ENCODE measurements around the gene APOBEC3B. TPM values are rescaled to one million over a fixed set of nuclear protein-coding genes. Genes with fewer than 3 reads are reported as not detected.
A peak's percentile ranks its signal among the peaks of the same experiment; 100 is the strongest.

Gene APOBEC3B
- total RNA-seq, 1 donor from 2014 or later: not detected

DNA sequence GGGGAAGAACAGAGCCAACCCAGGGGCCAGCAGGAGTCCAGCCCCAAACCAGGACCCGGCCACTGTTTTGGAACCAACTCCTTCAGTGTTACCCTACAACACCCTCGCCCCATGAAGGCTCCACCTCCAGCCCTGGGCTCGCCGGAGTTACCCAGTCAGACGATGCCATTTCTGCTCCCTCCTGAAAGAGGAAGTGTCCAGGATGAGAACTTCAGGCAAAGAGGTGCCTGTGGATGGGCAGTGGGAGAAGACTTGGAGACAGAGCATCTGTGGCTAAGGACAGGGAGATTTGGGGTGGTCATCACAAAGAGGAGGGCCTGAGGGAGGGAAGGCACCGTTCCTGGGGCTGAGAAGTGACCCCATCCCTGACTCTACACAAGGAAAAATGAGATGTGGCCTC is 14.0 kb downstream of the APOBEC3B start:
- peaks cover 24% of the 10 kb centered on the region for H3K4me1 Mint-ChIP-seq
- Histone ChIP-seq H3K4me1 (peaks cover 6% of the 10 kb centered on the region), H2AFZ (replicated peaks) (no peak overlapping the region), H3K36me3 (no peaks in the 10 kb centered on the region), H3K4me3 (no peak overlapping the region), H3K27me3 (no peaks in the 10 kb centered on the region), H3K79me2 (ENCODE audit: low read depth) (no peaks in the 10 kb centered on the region), H3F3A (ENCODE audit: low read depth) (no peaks in the 10 kb centered on the region), H3K9ac (no peak overlapping the region), H3K27ac (no peak overlapping the region), H4K20me1 (ENCODE audit: low read depth) (no peaks in the 10 kb centered on the region), H3K9me3 (ENCODE audit: low read depth) (no peaks in the 10 kb centered on the region), H3K4me2 (no peak overlapping the region)
- H3K27ac Mint-ChIP-seq: no peak overlapping the region
- no peak for DNase-seq (ENCODE audit: low spot score)
- no peaks in the 10 kb centered on the region for H3K36me3 Mint-ChIP-seq
- no peak overlapping the region for H3K4me3 Mint-ChIP-seq
- no peak for TF ChIP-seq EZH2phosphoT487 (IDR thresholded peaks at IDR 0.05)
- no peak for TF ChIP-seq EZH2 (IDR thresholded peaks at IDR 0.05)
- TF ChIP-seq, protein P1, sequence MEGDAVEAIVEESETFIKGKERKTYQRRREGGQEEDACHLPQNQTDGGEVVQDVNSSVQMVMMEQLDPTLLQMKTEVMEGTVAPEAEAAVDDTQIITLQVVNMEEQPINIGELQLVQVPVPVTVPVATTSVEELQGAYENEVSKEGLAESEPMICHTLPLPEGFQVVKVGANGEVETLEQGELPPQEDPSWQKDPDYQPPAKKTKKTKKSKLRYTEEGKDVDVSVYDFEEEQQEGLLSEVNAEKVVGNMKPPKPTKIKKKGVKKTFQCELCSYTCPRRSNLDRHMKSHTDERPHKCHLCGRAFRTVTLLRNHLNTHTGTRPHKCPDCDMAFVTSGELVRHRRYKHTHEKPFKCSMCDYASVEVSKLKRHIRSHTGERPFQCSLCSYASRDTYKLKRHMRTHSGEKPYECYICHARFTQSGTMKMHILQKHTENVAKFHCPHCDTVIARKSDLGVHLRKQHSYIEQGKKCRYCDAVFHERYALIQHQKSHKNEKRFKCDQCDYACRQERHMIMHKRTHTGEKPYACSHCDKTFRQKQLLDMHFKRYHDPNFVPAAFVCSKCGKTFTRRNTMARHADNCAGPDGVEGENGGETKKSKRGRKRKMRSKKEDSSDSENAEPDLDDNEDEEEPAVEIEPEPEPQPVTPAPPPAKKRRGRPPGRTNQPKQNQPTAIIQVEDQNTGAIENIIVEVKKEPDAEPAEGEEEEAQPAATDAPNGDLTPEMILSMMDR (IDR thresholded peaks at IDR 0.05): no peak
- H3K9me3 Mint-ChIP-seq: peaks cover 2% of the 10 kb centered on the region
- H3K27me3 Mint-ChIP-seq (ENCODE audit: insufficient read depth, low read depth): peaks cover 18% of the 10 kb centered on the region

DNA sequence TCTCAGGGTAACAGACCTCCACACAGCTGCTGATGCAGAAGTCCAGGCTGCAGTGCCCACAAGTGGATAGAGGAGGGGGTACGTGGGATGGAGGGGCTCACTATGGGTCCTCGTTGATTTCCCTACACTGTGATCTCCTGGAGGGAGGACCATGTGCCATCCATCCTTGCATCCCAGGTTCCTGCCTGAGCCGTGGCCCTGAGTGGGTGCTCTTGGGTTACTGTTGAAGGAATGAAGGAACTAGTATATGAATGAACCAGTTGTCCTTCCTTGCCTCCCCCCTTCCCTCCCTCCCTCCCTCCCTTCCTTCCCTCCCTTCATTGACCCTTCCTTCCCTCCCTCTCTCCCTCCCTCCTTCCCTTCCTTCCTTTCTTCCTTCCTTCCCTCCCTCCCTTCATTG is 15.4 kb downstream of the APOBEC3B start:
- Histone ChIP-seq H3K27me3 (no peaks in the 10 kb centered on the region), H3K27ac (no peak overlapping the region), H3K9me3 (ENCODE audit: low read depth) (no peaks in the 10 kb centered on the region), H3K9ac (no peak overlapping the region), H3K4me2 (no peak overlapping the region), H3F3A (ENCODE audit: low read depth) (no peaks in the 10 kb centered on the region), H4K20me1 (ENCODE audit: low read depth) (no peaks in the 10 kb centered on the region), H3K36me3 (no peaks in the 10 kb centered on the region), H2AFZ (replicated peaks) (no peak overlapping the region), H3K4me1 (peaks cover 4% of the 10 kb centered on the region), H3K79me2 (ENCODE audit: low read depth) (no peaks in the 10 kb centered on the region), H3K4me3 (no peak overlapping the region)
- peaks cover 2% of the 10 kb centered on the region for H3K9me3 Mint-ChIP-seq
- DNase-seq (ENCODE audit: low spot score): no peak
- peaks cover 18% of the 10 kb centered on the region for H3K27me3 Mint-ChIP-seq (ENCODE audit: insufficient read depth, low read depth)
- TF ChIP-seq EZH2phosphoT487 (IDR thresholded peaks at IDR 0.05) (no peak), EZH2 (IDR thresholded peaks at IDR 0.05) (no peak)
- TF ChIP-seq, protein P1 (IDR thresholded peaks at IDR 0.05): no peak
- no peak overlapping the region for H3K4me3 Mint-ChIP-seq
- peaks cover 22% of the 10 kb centered on the region for H3K4me1 Mint-ChIP-seq
- H3K36me3 Mint-ChIP-seq: no peaks in the 10 kb centered on the region
- no peak overlapping the region for H3K27ac Mint-ChIP-seq

DNA sequence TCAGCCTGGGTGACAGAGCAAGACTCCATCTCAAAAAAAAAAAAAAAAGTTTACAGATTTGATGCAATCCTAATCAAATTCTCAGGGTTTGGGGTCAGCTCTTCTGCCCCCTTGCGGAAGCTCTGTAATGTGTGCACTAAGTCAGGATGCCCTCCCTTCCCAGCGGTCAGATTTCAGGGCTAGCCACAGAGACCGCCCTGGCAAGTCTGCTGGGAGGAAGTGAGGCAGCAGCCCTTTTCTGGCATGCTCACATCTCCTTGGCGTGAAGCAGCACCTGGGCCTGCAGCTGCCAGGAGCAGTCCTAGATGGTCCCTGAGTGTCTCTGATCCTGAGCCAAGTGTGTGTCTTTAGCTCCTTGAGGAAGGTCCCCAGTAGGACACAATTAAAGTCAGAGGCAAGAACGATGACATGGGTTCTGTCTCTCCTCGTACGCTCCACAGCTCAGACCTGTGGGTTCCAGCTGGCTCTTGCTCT is 21.1 kb downstream of the APOBEC3B start:
- peak; percentile 88 for DNase-seq (ENCODE audit: low spot score)
- H3K27ac Mint-ChIP-seq: peak overlapping the region; percentile 9
- H3K9me3 Mint-ChIP-seq: no peaks in the 10 kb centered on the region
- Histone ChIP-seq H2AFZ (replicated peaks) (peak overlapping the region; percentile 95), H3F3A (ENCODE audit: low read depth) (no peaks in the 10 kb centered on the region), H3K9me3 (ENCODE audit: low read depth) (no peaks in the 10 kb centered on the region), H3K9ac (no peak overlapping the region), H3K4me3 (no peak overlapping the region), H3K27ac (no peak overlapping the region), H3K27me3 (no peaks in the 10 kb centered on the region), H3K4me1 (no peaks in the 10 kb centered on the region), H3K36me3 (no peaks in the 10 kb centered on the region), H3K79me2 (ENCODE audit: low read depth) (no peaks in the 10 kb centered on the region), H3K4me2 (no peak overlapping the region), H4K20me1 (ENCODE audit: low read depth) (no peaks in the 10 kb centered on the region)
- no peaks in the 10 kb centered on the region for H3K36me3 Mint-ChIP-seq
- H3K4me1 Mint-ChIP-seq: peaks cover 12% of the 10 kb centered on the region
- TF ChIP-seq, protein P1 (IDR thresholded peaks at IDR 0.05): peak; percentile 79
- TF ChIP-seq EZH2phosphoT487 (IDR thresholded peaks at IDR 0.05): no peak
- H3K27me3 Mint-ChIP-seq (ENCODE audit: insufficient read depth, low read depth): peaks cover 5% of the 10 kb centered on the region
- H3K4me3 Mint-ChIP-seq: peak overlapping the region; percentile 42
